ENCODE measurements around the gene RENBP.

- TF ChIP-seq CTCF (IDR thresholded peaks at IDR 0.05 in 2 of 3, conservative IDR thresholded peaks at IDR 0.05 in 1 of 3; ENCODE audit: insufficient read depth in 2 of 3, low read depth in 1 of 3, low read length in 3 of 3) (no peak), NFYB (IDR thresholded peaks at IDR 0.05; ENCODE audit: extremely low read depth, insufficient read length) (no peak), POLR2AphosphoS5 (IDR thresholded peaks at IDR 0.05; ENCODE audit: control insufficient read depth, insufficient read depth, low read depth, low read length) (no peak), PATZ1 (CRISPR knock-in tag; IDR thresholded peaks at IDR 0.05; ENCODE audit: borderline replicate concordance) (no peak), NKRF (IDR thresholded peaks at IDR 0.05; ENCODE audit: borderline replicate concordance) (no peak), ATF1 (CRISPR knock-in tag; IDR thresholded peaks at IDR 0.05) (no peak), ATF1 (tag; IDR thresholded peaks at IDR 0.05) (no peak), MTA1 (IDR thresholded peaks at IDR 0.05; ENCODE audit: borderline replicate concordance) (no peak), BRCA1 (IDR thresholded peaks at IDR 0.05) (no peak), BRCA1 (CRISPR knock-in tag; IDR thresholded peaks at IDR 0.05) (no peak), MTF1 (CRISPR knock-in tag; IDR thresholded peaks at IDR 0.05; ENCODE audit: borderline replicate concordance) (no peak), KLF16 (IDR thresholded peaks at IDR 0.05) (no peak), CHAMP1 (IDR thresholded peaks at IDR 0.05) (no peak), RCOR1 (IDR thresholded peaks at IDR 0.05; ENCODE audit: borderline replicate concordance in 1 of 2, low read depth in 2 of 2, low read length in 2 of 2) (no peak)
These were observed 57.1 kb downstream of the RENBP start for GRCh38 chrX:153887385-153887784.
